Activated effector memory CD4-positive, alpha-beta T cell treated with anti-CD3 and anti-CD28 coated beads, Interleukin-2, amount 50 U/mL, for 16 hours (primary cell): Measurements from ENCODE around the gene DDC.

Experiments
- DNase-seq: peaks from one replicate; pipeline ENCODE4 v3.0.0-alpha.2; 2020

DDC gene

GRCh38 chr7:50513166-50513871 lies 51.9 kb downstream of the DDC start:
- no peak for DNase-seq

GRCh38 chr7:50512384-50512783 lies 52.8 kb downstream of the DDC start:
- DNase-seq = no peak

GRCh38 chr7:50509459-50509858 lies 55.7 kb downstream of the DDC start:
- no peak for DNase-seq

GRCh38 chr7:50508471-50508943 lies 56.7 kb downstream of the DDC start:
- DNase-seq = no peak

- DNase-seq = no peak
Measured at GRCh38 chr7:50507898-50508470, 57.2 kb downstream of the DDC start.

- no peak for DNase-seq
Measured at GRCh38 chr7:50505553-50506210, 59.5 kb downstream of the DDC start.

- DNase-seq = no peak
Measured at GRCh38 chr7:50504646-50505546, 60.3 kb downstream of the DDC start.

GRCh38 chr7:50502947-50503346 lies 62.3 kb downstream of the DDC start:
- no peak for DNase-seq

GRCh38 chr7:50502001-50502684 lies 63.1 kb downstream of the DDC start:
- no peak for DNase-seq

GRCh38 chr7:50499092-50499491 lies 66.1 kb downstream of the DDC start:
- DNase-seq = no peak

GRCh38 chr7:50497968-50498367 lies 67.2 kb downstream of the DDC start:
- no peak for DNase-seq

- no peak for DNase-seq
Measured at GRCh38 chr7:50497068-50497642, 68.0 kb downstream of the DDC start.

GRCh38 chr7:50496569-50496968 lies 68.6 kb downstream of the DDC start:
- no peak for DNase-seq

GRCh38 chr7:50495746-50496145 lies 69.5 kb downstream of the DDC start:
- DNase-seq = no peak

GRCh38 chr7:50492770-50493519 lies 72.3 kb downstream of the DDC start:
- no peak for DNase-seq

- no peak for DNase-seq
Measured at GRCh38 chr7:50491943-50492342, 73.3 kb downstream of the DDC start.

GRCh38 chr7:50491209-50491608 lies 74.0 kb downstream of the DDC start:
- DNase-seq = no peak

- no peak for DNase-seq
Measured at GRCh38 chr7:50488379-50488778, 76.8 kb downstream of the DDC start.

GRCh38 chr7:50486512-50486911 lies 78.7 kb downstream of the DDC start:
- DNase-seq = no peak

- DNase-seq = no peak
Measured at GRCh38 chr7:50481867-50482266, 83.3 kb downstream of the DDC start.

GRCh38 chr7:50480797-50481196 lies 84.4 kb downstream of the DDC start:
- no peak for DNase-seq
